Peyer's patch (tissue), 4 donors: Measurements from ENCODE around the gene SOBP. TPM values are rescaled to one million over a fixed set of nuclear protein-coding genes. Genes with fewer than 3 reads are reported as not detected.
"Not testable (repeated sequence)": the region's sequence is repeated elsewhere in the genome, so short reads cannot be mapped to it uniquely, and the experiment has no call there.

Experiments
- DNase-seq, 3 donors: peaks; one replicate each; pipeline ENCODE4 v3.0.0-alpha.2; 2017 to 2019
- H3K27ac ChIP-seq, 4 donors: fragments of 200-600 bp; sonication (generic); one replicate each; pipeline ENCODE4 v1.5.1; 2016 to 2019
- H3K27me3 ChIP-seq, 2 donors: fragments of 200-600 bp; sonication (generic); one replicate each; pipeline ENCODE4 v1.5.1; 2019
- H3K36me3 ChIP-seq, 3 donors: fragments of 200-600 bp; sonication (generic); one replicate each; pipeline ENCODE4 v1.5.1; 2016 to 2019
- H3K4me1 ChIP-seq, 4 donors: fragments of 200-600 bp; sonication (generic); one replicate each; pipeline ENCODE4 v1.5.1; 2016 to 2019
- H3K4me3 ChIP-seq, 4 donors: fragments of 200-600 bp; sonication (generic); 1 replicate in 3 of 4; 2 replicates in 1 of 4; pipeline ENCODE4 v1.5.1; 2016 to 2019; ENCODE audit warnings: mild to moderate bottlenecking in 1 of 4
- H3K9me3 ChIP-seq, 4 donors: fragments of 200-600 bp; sonication (generic); one replicate each; pipeline ENCODE4 v1.5.1; 2016 to 2019; ENCODE audit warnings: mild to moderate bottlenecking in 1 of 4
- CTCF ChIP-seq, 6 experiments: fragments of 450-650 bp in 4 of 6; fragments of 200-600 bp in 2 of 6; sonication (generic) in 1 of 6; IDR thresholded peaks; one replicate each; pipeline ENCODE4 v1.5.1; 2017 to 2019; ENCODE audit warnings: antibody characterized with exemption in 6 of 6, mild to moderate bottlenecking in 3 of 6, moderate library complexity in 1 of 6
- POLR2A ChIP-seq, 2 donors: fragments of 450-650 bp; IDR thresholded peaks; one replicate each; pipeline ENCODE4 v1.5.1; 2017; ENCODE audit warnings: antibody characterized with exemption in 2 of 2, mild to moderate bottlenecking in 2 of 2, moderate library complexity in 2 of 2
- total RNA-seq, 4 donors: library from RNA; depleted of rRNA; stranded (reverse); fragments of >200 nt; gene quantifications; one replicate each; pipeline ENCODE4 v1.1.0, GENCODE V29; 2016

SOBP gene
- total RNA-seq, 4 donors from 2014 or later = 0.35 to 13.2 (median 1.8) TPM

DNA sequence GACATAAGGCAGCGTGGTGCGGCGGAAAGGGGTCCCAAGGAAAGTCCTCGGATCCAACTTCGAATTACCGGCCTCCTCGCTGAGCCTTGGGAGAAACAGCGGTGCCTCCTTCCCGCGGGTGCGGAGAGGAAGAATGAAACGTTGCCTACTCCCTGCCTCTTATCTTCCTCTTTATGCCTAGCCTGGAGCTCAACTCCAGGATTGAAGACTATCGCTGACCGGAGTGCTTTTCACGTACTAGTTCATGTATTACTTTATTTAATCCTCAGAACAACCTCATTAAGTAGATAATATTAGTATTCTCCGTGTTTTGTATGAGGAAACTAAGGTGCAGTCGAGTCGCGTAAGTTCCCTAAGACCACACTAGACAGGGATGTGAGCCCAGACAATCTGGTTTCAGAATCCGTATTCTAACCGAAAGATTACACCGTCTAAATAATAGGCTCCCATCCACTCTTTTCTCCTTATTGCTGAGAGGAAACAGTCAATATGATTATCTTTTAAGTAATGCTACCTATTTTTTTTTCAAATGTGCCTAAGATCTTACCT lies 29.8 kb upstream of the SOBP start:
- Histone ChIP-seq H3K36me3 (no peaks in the 10 kb centered on the region), H3K4me3 (peak overlapping the region; percentile 84 to 95 (median 90)), H3K9me3 (no peaks in the 10 kb centered on the region), H3K27me3 (no peaks in the 10 kb centered on the region), H3K4me1 (peaks cover 0 to 10% (median 1%) of the 10 kb centered on the region in 4 donors), H3K27ac (peak overlapping the region; percentile 88 to 92 (median 91))
- DNase-seq = no peak
- no peak for TF ChIP-seq CTCF (IDR thresholded peaks at IDR 0.05)
- TF ChIP-seq POLR2A (IDR thresholded peaks at IDR 0.05) = no peak

- Histone ChIP-seq H3K4me1 (no peaks in the 10 kb centered on the region), H3K4me3 (no peak overlapping the region), H3K27ac (no peak overlapping the region), H3K36me3 (no peaks in the 10 kb centered on the region), H3K9me3 (no peaks in the 10 kb centered on the region), H3K27me3 (no peaks in the 10 kb centered on the region)
- no peak for DNase-seq
- TF ChIP-seq POLR2A (IDR thresholded peaks at IDR 0.05) (no peak), CTCF (IDR thresholded peaks at IDR 0.05) (no peak)
Observed at GRCh38 chr6:107466062-107466461, 23.9 kb upstream of the SOBP start.

GRCh38 chr6:107470364-107470763 lies 19.6 kb upstream of the SOBP start:
- no peak overlapping the region for H3K4me3 ChIP-seq
- TF ChIP-seq CTCF (IDR thresholded peaks at IDR 0.05) = no peak
- no peak for TF ChIP-seq POLR2A (IDR thresholded peaks at IDR 0.05)
- DNase-seq = no peak
- H3K27ac ChIP-seq = no peak overlapping the region
- no peaks in the 10 kb centered on the region for H3K27me3 ChIP-seq
- H3K36me3 ChIP-seq = no peaks in the 10 kb centered on the region
- no peaks in the 10 kb centered on the region for H3K9me3 ChIP-seq
- H3K4me1 ChIP-seq = no peaks in the 10 kb centered on the region

DNA sequence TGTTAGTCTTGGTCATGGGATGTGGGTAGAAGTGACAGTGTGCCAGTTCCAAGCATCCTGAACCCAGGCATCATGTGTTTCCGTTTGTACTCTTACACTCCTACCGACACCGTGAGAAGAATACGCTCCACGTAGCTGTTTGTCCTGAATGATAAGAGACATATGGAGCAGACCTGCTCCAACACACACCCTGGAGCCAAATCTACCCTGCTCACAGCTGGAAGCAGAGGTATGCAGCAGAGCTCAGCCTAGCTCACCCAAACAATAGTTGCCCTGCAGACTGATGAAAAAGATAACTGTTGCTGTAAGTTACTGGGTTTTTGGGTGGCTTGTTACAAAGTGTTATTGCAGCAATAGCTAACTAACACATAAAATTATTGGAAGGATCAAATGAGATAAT lies 16.3 kb upstream of the SOBP start:
- Histone ChIP-seq H3K36me3 (no peaks in the 10 kb centered on the region), H3K4me3 (no peak overlapping the region), H3K27ac (no peak overlapping the region), H3K9me3 (no peaks in the 10 kb centered on the region), H3K27me3 (no peaks in the 10 kb centered on the region), H3K4me1 (no peaks in the 10 kb centered on the region)
- no peak for TF ChIP-seq POLR2A (IDR thresholded peaks at IDR 0.05)
- no peak for DNase-seq

DNA sequence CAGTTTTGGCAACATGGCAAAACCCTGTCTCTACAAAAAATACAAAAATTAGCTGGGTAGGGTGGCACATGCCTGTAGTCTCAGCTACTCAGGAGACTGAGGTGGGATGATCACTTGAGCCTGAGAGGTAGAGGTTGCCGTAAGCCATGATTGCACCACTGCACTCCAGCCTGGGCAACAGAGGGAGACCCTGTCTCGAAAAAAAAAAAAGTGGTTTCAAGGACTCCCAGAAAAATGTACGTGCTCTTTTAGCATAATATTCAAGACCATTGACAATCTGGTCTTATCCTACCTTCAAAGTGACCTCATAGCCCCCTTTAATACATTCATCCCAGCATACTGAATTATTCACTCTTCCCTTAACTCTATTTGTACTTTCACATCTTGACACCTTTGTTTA lies 14.6 kb upstream of the SOBP start:
- not testable (repeated sequence) for DNase-seq, H3K4me3 ChIP-seq, H3K36me3 ChIP-seq, H3K27me3 ChIP-seq, H3K27ac ChIP-seq, H3K4me1 ChIP-seq, H3K9me3 ChIP-seq

DNA sequence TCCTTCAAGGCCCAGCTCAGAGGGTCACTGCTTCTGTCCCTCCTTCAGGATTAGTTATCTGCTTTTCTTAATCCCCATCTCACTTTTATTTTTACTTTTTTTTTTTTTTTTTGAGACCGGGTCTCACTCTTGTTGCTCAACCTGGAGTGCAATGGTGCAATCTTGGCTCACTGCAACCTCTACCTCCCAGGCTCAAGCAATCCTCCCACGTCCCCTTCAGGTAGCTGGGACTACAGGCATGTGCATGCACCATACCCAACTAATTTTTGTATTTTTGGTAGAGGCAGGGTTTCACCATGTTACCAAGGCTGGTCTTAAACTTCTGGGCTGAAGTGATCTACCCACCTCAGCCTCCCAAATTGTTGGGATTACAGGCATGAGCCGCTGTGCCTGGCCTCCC lies 14.1 kb upstream of the SOBP start:
- not testable (repeated sequence) for H3K9me3 ChIP-seq, H3K27ac ChIP-seq, H3K27me3 ChIP-seq, DNase-seq, H3K4me1 ChIP-seq, H3K36me3 ChIP-seq, H3K4me3 ChIP-seq

- Histone ChIP-seq H3K4me1 (no peaks in the 10 kb centered on the region), H3K27me3 (no peaks in the 10 kb centered on the region), H3K27ac (no peak overlapping the region), H3K9me3 (no peaks in the 10 kb centered on the region), H3K4me3 (no peak overlapping the region), H3K36me3 (no peaks in the 10 kb centered on the region)
- no peak for TF ChIP-seq POLR2A (IDR thresholded peaks at IDR 0.05)
- TF ChIP-seq CTCF (IDR thresholded peaks at IDR 0.05) = no peak
- DNase-seq = no peak
Observed at GRCh38 chr6:107479089-107479690, 10.7 kb upstream of the SOBP start.
